Panc1 (cell line): ENCODE data around the gene SI. TPM values are rescaled to one million over a fixed set of nuclear protein-coding genes. Genes with fewer than 3 reads are reported as not detected.

Experiments
- ATAC-seq: fragments of 200-7000 bp; cut with Tn5 transposase; 2 replicates; pipeline ENCODE4 v1.9.1; 2020; ENCODE audit warnings: mild to moderate bottlenecking, moderate library complexity
- BruUV-seq: library from RNA; stranded (reverse); fragments of 400-500 nt; replicated peaks from 2 replicates; lab custom pipeline; 2021; lab: Mats Ljungman, UMichigan
- CTCF ChIA-PET: fragments of 300-600 bp; sonication (Branson Sonifier 250); formaldehyde crosslinking; loops from one replicate; lab custom pipeline; 2022; ENCODE audit warnings: antibody characterized with exemption; lab: Charles Lee
- POLR2A ChIA-PET: fragments of 300-600 bp; sonication (Branson Sonifier 250); formaldehyde crosslinking; loops from one replicate; lab custom pipeline; 2022; ENCODE audit warnings: antibody characterized with exemption; lab: Charles Lee
- DNase-seq: peaks from one replicate; pipeline ENCODE4 v3.0.0-alpha.2; 2010; ENCODE audit warnings: low read depth, low spot score
- H3K27ac ChIP-seq: 2 replicates; pipeline ENCODE4 v1.5.1; 2011; ENCODE audit warnings: mild to moderate bottlenecking, low read length, inconsistent platforms
- H3K27me3 ChIP-seq: fragments of 200-500 bp; sonication (Bioruptor generic); 2 replicates; pipeline ENCODE4 v1.6.0; 2014; ENCODE audit warnings: low read length, inconsistent platforms; ENCODE audit not compliant: control insufficient read depth, insufficient read depth
- H3K36me3 ChIP-seq: fragments of 200-500 bp; sonication (Bioruptor generic); 2 replicates; pipeline ENCODE4 v1.5.1; 2014; ENCODE audit warnings: inconsistent platforms, mild to moderate bottlenecking, low read length, moderate library complexity; ENCODE audit not compliant: control insufficient read depth, insufficient read depth
- H3K4me1 ChIP-seq: 2 replicates; pipeline ENCODE4 v1.5.1; 2011; ENCODE audit warnings: inconsistent platforms, mild to moderate bottlenecking, low read length, moderate library complexity; ENCODE audit not compliant: control insufficient read depth, insufficient read depth
- H3K4me3 ChIP-seq, 2 experiments: 2 replicates each; pipeline ENCODE4 v1.5.1; 2011 to 2012; ENCODE audit warnings: low read depth in 2 of 2, low read length in 2 of 2, mild to moderate bottlenecking in 2 of 2, inconsistent platforms in 1 of 2, moderate library complexity in 1 of 2
- H3K9me3 ChIP-seq: fragments of 200-500 bp; sonication (Bioruptor generic); 2 replicates; pipeline ENCODE4 v1.5.1; 2014; ENCODE audit warnings: low read depth, mild to moderate bottlenecking, inconsistent platforms, low read length, moderate library complexity; ENCODE audit not compliant: control insufficient read depth, insufficient read depth
- CTCF ChIP-seq: fragments of 450-650 bp; IDR thresholded peaks from 2 replicates; pipeline ENCODE4 v1.5.1; 2017; ENCODE audit warnings: mild to moderate bottlenecking
- POLR2AphosphoS5 ChIP-seq: IDR thresholded peaks from 2 replicates; pipeline ENCODE4 v1.6.1; 2012; ENCODE audit warnings: mild to moderate bottlenecking, low read depth, low read length, moderate library complexity
- REST ChIP-seq, 2 experiments: IDR thresholded peaks; 2 replicates each; pipeline ENCODE4 v1.6.1; 2011 to 2012; ENCODE audit warnings: low read depth in 2 of 2, control low read depth in 1 of 2, low read length in 1 of 2, mild to moderate bottlenecking in 1 of 2, moderate library complexity in 1 of 2; ENCODE audit not compliant: insufficient read depth in 1 of 2
- SIN3A ChIP-seq: IDR thresholded peaks from 2 replicates; pipeline ENCODE4 v1.6.1; 2012; ENCODE audit warnings: low read depth, mild to moderate bottlenecking, low read length, moderate library complexity, borderline replicate concordance; ENCODE audit not compliant: insufficient read depth
- TCF7L2 ChIP-seq: IDR thresholded peaks from 2 replicates; pipeline ENCODE4 v1.6.1; 2011; ENCODE audit warnings: mild to moderate bottlenecking, low read depth, low read length, inconsistent platforms
- in situ Hi-C: cut with HindIII; loops from 2 replicates; pipeline ENCODE4 v1.10.0; 2016; ENCODE audit warnings: low sequenced_read_pairs, low pct_unique_long_range_greater_than_20kb
- intact Hi-C: fragments of 100-400 bp; cut with micrococcal nuclease; formaldehyde crosslinking; loops from one replicate; pipeline ENCODE4 v1.10.0; 2022; ENCODE audit not compliant: unreplicated experiment
- total RNA-seq: library from RNA; stranded (reverse); gene quantifications from one replicate; pipeline ENCODE4 v1.2.1, GENCODE V29; 2021; ENCODE audit not compliant: unreplicated experiment

SI gene
- total RNA-seq, 1 experiment from 2014 or later, result not detected

- H3K36me3 ChIP-seq, result no peaks in the 10 kb centered on the region
- no peaks in the 10 kb centered on the region for H3K9me3 ChIP-seq
- no peaks in the 10 kb centered on the region for H3K4me1 ChIP-seq
- no peak overlapping the region for H3K27ac ChIP-seq
- DNase-seq, result no peak
- in situ Hi-C loops, result no loop called here
- no TSS peak for BruUV-seq
- no peak for ATAC-seq
- ChIA-PET POLR2A (no interaction called here), CTCF (no interaction called here)
- H3K4me3 ChIP-seq, result no peak overlapping the region
- H3K27me3 ChIP-seq, result no peaks in the 10 kb centered on the region
- intact Hi-C loops, result no loop called here
- TF ChIP-seq SIN3A, result no peak
- TF ChIP-seq CTCF, result no peak
- TF ChIP-seq TCF7L2, result no peak
- TF ChIP-seq REST (IDR thresholded peaks at IDR 0.05; ENCODE audit: insufficient read depth in 1 of 2, low read depth in 2 of 2, low read length in 1 of 2), result no peak
- no peak for TF ChIP-seq POLR2AphosphoS5
Observed at GRCh38 chr3:165011557-165011956, 66.7 kb downstream of the SI start.

- TF ChIP-seq POLR2AphosphoS5 (no peak), REST (IDR thresholded peaks at IDR 0.05; ENCODE audit: insufficient read depth in 1 of 2, low read depth in 2 of 2, low read length in 1 of 2) (no peak), SIN3A (no peak), CTCF (no peak), TCF7L2 (no peak)
- CTCF ChIA-PET, result no interaction called here
- intact Hi-C loops, result no loop called here
Observed at GRCh38 chr3:164984947-164985346, 93.3 kb downstream of the SI start.

More at GRCh38 chr3:164984947-164985346, 93.3 kb downstream of the SI start:
- no peak for DNase-seq
- no peak overlapping the region for H3K4me3 ChIP-seq
- POLR2A ChIA-PET, result no interaction called here
- BruUV-seq, result no TSS peak
- no peaks in the 10 kb centered on the region for H3K27me3 ChIP-seq
- no peak for ATAC-seq
- in situ Hi-C loops, result no loop called here
- no peak overlapping the region for H3K27ac ChIP-seq
- no peaks in the 10 kb centered on the region for H3K36me3 ChIP-seq
- H3K9me3 ChIP-seq, result no peaks in the 10 kb centered on the region
- no peaks in the 10 kb centered on the region for H3K4me1 ChIP-seq
